GM19099 (cell line): ENCODE data around the gene FBXO46.

Experiments used
- POLR2A ChIP-seq: IDR thresholded peaks from 3 replicates; pipeline ENCODE4 v1.6.1; 2011; ENCODE audit warnings: low read depth; ENCODE audit not compliant: insufficient read length; ENCODE audit errors: extremely low read depth

Gene FBXO46

GRCh38 chr19:45757695-45758094 lies 27.0 kb upstream of the FBXO46 start:
- no peak for TF ChIP-seq POLR2A

- TF ChIP-seq POLR2A, result no peak
Measured at GRCh38 chr19:45754323-45754722, 23.6 kb upstream of the FBXO46 start.

- no peak for TF ChIP-seq POLR2A
Measured at GRCh38 chr19:45753548-45753947, 22.9 kb upstream of the FBXO46 start.

- no peak for TF ChIP-seq POLR2A
Measured at GRCh38 chr19:45752639-45753038, 21.9 kb upstream of the FBXO46 start.

GRCh38 chr19:45747513-45747912 lies 16.8 kb upstream of the FBXO46 start:
- no peak for TF ChIP-seq POLR2A

GRCh38 chr19:45746866-45747265 lies 16.2 kb upstream of the FBXO46 start:
- no peak for TF ChIP-seq POLR2A

- no peak for TF ChIP-seq POLR2A
Measured at GRCh38 chr19:45745606-45746005, 14.9 kb upstream of the FBXO46 start.

- no peak for TF ChIP-seq POLR2A
Measured at GRCh38 chr19:45742969-45743368, 12.3 kb upstream of the FBXO46 start.

- TF ChIP-seq POLR2A, result no peak
Measured at GRCh38 chr19:45739498-45740439, 9.1 kb upstream of the FBXO46 start.

- no peak for TF ChIP-seq POLR2A
Measured at GRCh38 chr19:45733160-45733810, 2.6 kb upstream of the FBXO46 start, which contains the start of gene MEIOSIN. Gene MEIOSIN, plus strand, starts transcription at chr19:45733439. Its CDS starts 1,938 bp downstream, at chr19:45735377.

- TF ChIP-seq POLR2A, result no peak
Measured at GRCh38 chr19:45729800-45730290, 851 bp downstream of the FBXO46 start.

- no peak for TF ChIP-seq POLR2A
Measured at GRCh38 chr19:45717983-45718650, 12.6 kb downstream of the FBXO46 start.

GRCh38 chr19:45717131-45717982 lies 13.3 kb downstream of the FBXO46 start:
- no peak for TF ChIP-seq POLR2A

- no peak for TF ChIP-seq POLR2A
Measured at GRCh38 chr19:45716359-45717130, 14.2 kb downstream of the FBXO46 start.

- TF ChIP-seq POLR2A, result no peak
Measured at GRCh38 chr19:45715139-45715538, 15.6 kb downstream of the FBXO46 start.
